ENCODE results near the gene HDAC6.

Gene HDAC6

GRCh38 chrX:48801280-48802088 is at the start of gene HDAC6:
Gene HDAC6 (plus strand): TSS chrX:48802067. CDS start chrX:48802693, 626 bp downstream.
- peak; percentile 92 for DNase-seq

GRCh38 chrX:48752498-48752897 is 49.4 kb upstream of the HDAC6 start:
- no peak for DNase-seq

- no peak for DNase-seq
Observed at GRCh38 chrX:48753708-48754228, 48.1 kb upstream of the HDAC6 start.

DNA sequence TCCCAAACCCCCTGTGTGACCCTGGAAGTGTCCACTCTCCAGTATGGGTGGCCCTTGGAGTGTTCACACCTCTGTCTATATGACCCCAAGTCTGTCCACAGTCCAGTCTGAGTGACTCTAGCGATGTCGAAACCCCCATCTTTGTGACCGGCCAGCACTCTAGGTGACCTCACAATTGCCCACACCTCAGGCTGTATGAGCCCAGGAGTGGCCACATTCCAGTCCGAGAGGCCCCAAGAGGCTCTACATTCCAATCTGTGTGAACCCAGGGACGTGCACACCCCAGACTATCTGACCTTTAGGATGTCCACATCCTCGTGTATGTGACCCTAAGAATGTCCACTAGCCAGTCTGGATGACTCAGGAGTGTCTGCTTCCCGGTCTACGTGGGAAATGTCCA is 47.6 kb upstream of the HDAC6 start:
- DNase-seq = no peak

DNA sequence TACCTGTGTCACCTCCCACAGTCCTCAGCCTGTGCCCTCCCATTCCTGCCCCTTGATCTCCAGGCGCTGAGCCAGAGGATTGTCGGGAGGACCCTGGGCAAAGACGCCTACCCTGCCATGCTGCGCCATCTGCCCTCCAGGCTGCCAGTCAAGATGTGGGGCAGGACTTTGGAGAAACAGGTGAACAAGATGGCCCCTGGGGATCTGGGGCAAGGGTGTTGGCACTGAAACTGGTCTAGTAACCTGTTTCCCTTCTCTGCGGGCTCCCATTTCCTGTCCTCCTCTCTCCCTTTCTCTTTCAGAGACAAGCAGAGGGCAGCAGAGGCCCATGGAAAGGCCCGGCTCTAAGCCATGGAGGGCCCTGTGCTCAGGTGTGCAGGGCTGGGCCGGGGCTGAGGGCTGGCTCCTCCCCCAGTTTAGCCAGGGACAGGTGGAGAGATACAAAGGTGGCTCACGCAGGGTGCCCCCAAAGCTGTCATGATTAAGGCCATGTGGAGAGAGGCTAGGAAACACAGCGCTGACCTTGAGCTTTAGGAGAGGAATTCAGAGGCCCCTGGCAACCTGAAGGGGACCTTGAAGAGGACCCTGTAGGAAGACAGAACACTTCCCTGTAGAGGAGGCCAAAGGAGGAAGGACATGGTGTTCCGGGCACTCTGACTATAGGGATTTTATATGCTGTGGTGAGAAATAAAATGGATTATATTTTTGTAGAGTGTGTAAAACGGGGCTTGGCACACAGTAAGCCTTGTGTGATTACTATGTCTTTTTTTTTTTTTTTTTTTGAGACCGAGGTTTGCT is 40.0 kb upstream of the HDAC6 start, which contains the start of gene GLOD5:
TSS of gene GLOD5 (plus strand) at position 74 of the 798 bp plus-strand sequence. CDS start at position 118, 44 bp downstream.
- no peak for DNase-seq

DNA sequence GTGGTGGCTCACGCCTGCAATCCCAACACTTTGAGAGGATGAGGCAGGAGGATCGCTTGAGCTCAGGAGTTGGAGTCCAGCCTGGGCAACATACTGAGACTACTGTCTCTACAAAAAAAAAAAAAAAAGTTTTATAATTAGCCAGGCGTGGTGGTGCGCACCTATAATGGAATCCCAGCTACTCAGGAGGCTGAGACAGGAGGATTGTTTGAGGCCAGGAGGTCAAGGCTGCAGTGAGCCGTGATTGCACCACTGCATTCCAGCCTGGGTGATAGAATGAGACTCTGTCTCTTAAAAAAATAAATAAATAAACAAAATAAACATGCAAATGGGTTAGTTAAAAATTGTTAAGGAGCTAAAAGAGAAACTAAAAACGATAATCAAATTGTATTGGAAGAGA is 32.6 kb upstream of the HDAC6 start:
- no peak for DNase-seq

DNA sequence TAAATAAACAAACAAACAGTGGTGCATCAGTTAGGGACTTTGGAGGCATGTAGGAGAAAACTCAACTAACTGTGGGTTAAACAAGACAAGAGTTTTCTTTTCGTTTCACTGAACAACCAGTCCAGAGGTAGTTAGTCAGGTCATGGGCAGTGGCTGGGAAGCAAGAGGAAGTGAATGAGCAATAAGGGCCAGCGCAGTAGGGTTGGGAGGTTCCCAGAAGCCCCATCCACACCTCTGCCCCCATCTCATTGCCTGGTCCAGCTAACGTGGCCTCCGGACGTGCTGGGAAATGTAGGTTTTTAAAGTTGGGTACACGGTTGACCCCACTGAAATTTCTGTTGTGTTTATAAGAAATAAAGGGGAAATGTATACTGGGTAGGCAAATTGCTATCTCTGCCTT is 31.6 kb upstream of the HDAC6 start:
- DNase-seq = no peak

GRCh38 chrX:48772602-48773001 is 29.3 kb upstream of the HDAC6 start:
- no peak for DNase-seq

DNA sequence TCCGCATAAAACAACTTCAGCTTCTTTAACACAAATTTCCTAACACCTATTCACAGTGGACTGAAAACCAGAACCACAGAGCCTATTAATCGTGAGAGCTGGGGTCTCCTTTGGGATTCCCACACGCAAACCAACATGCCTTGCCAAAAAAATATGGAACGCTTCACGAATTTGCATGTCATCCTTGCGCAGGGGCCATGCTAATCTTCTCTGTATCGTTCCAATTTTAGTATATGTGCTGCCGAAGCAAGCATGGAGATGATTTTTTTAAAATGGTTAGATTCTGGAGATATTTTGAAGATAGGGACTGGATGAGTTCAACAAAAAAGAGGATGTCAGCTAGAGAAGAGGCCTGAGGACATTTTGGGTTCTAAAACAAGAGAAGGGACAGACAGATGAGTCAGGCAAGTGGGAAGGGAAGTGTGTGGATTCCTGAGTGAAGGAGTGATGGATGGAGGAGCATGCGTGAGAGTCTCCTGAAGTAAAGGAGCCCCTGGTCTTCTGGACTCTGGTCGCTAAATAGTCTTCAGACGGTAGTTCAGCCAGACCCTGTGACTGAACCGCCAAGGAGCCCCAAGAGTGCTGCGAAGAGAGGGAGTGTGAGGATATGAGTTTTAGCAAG is 24.9 kb upstream of the HDAC6 start:
- DNase-seq = no peak

- DNase-seq = no peak
Observed at GRCh38 chrX:48779399-48779798, 22.5 kb upstream of the HDAC6 start.

- DNase-seq = no peak
Observed at GRCh38 chrX:48781705-48782104, 20.2 kb upstream of the HDAC6 start.

DNA sequence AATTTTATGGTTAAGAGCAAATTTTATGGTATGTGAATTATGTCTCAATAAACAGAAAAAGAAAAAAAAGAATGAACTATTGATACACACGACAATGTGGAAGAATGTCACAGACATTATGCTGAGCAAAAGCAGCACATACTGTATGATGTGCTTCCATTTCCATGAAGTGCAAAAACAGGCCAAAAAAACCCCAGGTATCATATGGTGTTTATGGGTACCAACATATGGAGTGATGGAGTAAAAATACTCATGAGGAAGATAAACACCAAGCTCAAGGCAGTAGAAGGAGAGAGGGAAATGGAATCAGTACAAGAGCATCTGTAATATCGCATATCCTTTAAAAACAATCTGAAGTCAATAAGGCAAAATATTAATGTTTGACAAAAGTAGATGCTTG is 19.7 kb upstream of the HDAC6 start:
- no peak for DNase-seq

GRCh38 chrX:48782795-48783194 is 19.1 kb upstream of the HDAC6 start:
- no peak for DNase-seq

DNA sequence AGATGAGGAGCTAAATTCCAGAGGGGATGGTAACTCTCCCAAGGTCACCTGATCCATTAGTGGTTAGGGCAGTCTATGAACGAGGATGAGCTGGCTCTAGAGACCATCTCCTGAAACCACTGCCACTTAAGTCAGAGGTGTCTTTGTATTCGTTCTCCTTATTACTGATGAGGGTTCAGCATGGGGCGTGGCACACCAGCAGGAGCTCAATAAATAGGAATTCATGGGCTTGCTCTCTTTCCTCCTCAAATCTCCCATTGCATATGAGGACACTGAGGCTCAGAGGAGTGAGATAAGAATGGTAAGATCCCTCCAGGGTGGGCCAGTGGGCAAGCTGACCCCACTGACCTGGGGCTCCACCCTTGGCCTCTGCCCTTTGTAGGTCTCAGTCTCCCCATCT is 17.1 kb upstream of the HDAC6 start:
- no peak for DNase-seq

DNA sequence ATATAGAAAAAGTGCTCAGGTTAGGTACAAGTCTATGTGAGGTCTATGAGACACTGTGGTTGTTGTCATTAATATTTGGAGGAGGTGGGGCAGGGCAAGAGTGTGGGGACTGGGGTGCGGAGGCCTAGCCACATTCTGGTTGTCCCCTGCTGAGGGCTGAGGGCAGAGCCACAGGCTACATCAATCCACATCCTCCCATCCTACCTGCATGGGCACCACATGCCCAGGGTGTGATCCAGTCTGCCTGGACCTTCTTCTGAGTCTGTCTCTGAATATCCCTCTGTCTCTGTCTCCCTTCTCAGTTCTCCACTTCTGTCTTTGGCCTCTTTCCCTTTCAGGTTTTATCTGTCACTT is 16.7 kb upstream of the HDAC6 start:
- DNase-seq = no peak

- DNase-seq = no peak
Observed at GRCh38 chrX:48785540-48786214, 16.2 kb upstream of the HDAC6 start.

DNA sequence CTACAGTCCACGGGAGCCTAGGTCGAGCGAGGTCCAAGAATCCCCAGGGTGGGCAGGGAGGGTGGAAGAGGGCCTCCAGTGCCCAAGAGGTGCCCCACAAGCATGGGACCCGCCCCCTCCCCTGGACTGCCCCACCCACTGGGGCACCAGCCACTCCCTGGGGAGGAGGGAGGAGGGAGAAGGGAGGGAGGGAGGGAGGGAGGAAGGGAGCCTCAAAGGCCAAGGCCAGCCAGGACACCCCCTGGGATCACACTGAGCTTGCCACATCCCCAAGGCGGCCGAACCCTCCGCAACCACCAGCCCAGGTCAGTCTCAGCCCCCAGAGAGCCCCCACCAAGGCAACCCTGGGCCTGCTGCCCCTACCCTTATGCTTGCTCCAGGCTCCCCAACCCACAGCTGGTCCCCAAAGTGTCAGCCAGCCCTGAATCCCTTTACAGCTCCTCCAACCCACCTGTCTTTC is 15.5 kb upstream of the HDAC6 start, which contains the start of gene GATA1:
TSS of gene GATA1 (plus strand) at position 250 of the 460 bp plus-strand sequence. CDS start 4,520 bp downstream, outside the sequence.
- no peak for DNase-seq

DNA sequence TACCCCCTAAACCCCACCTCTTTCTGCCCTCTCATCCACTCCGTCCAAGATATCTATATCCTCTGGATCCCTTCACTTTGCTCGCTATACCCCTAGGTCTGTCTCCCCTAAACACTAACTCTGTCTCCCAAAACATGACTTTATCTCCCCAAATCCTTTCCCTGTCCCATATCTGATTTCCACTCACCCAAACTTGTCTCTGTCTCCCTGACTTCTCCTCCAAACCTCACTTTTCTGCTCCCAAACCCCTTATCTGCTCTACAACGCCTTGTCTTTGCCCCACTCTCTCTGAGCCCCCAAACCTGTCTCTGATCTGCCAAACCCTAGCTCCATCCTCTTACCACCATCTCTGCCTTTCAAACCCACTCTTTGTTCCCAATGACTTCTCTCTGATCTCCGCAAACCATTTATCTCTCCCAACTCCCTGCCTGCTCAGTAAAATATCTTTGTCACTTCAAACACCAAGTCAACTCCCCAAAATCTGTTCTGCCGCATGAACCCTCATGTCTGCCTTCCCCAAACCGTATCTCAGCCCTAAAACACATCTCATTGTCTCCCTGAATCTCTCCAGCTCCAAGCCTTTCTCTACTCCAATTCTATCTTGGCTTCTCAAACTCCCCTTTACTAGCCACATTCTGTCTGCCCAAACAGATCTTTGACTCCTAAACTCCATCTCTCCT is 14.9 kb upstream of the HDAC6 start:
- DNase-seq = no peak

DNA sequence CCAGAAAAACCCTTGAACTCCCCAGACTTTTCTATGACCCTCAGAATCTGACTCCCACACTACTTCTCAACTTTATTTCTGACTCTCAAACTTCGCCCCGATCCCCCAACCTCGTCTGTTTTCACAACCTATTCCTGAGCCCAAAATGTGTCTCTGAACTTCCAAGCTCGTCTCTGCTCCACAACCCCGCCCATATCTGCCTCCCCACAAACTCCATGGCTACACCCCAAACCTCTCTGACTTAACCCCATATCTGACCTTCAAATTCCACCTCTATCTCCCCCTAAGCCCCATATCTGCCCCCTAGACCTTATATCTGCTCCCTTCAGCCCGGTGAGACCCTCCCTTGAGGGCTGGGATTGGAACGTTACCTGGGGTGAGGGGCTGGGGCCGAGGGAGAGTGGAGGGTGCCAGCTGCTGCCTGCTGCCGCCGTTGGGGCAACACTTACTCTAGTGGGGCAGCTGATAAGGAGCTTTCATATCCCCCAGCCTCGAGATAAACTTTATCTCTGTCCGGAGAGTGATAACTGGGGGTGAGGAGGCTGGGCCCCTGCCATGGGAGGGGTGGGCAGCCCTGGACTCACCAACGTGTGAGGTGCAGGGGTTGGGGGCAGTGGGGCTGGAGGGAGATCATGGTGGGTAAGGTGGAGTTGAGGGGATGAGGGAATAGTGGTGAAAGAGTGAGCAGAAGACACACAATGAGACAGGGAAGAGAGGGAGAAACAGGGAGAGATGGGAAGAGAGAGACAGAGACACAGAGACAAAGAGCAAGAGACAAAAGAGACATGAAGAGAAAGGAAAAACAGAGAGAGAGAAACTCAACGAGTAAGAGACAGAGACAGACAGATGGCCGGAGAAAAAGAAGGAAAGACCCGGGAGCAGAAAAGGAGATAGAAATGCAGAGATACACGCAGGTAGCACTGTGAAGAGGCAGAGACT is 14.1 kb upstream of the HDAC6 start:
- no peak for DNase-seq

GRCh38 chrX:48789366-48790220 is 12.3 kb upstream of the HDAC6 start:
- DNase-seq = no peak

All from activated CD4-positive, alpha-beta T cell treated with anti-CD3 and anti-CD28 coated beads for 1 hour (primary cell).